Skeletal muscle tissue (tissue), 4 donors: ENCODE measurements around the gene SMC6. TPM values are rescaled to one million over a fixed set of nuclear protein-coding genes. Genes with fewer than 3 reads are reported as not detected.

Source experiments
- H3K27ac ChIP-seq: one replicate; pipeline ENCODE4 v1.7.0; 2013; ENCODE audit warnings: mild to moderate bottlenecking, low read depth, low read length, inconsistent platforms
- H3K27me3 ChIP-seq, 3 donors: one replicate each; pipeline ENCODE4 v1.7.0; 2013; ENCODE audit warnings: low read length in 3 of 3; ENCODE audit not compliant: control insufficient read depth in 3 of 3, insufficient read depth in 3 of 3
- H3K36me3 ChIP-seq, 3 donors: one replicate each; pipeline ENCODE4 v1.7.0; 2013; ENCODE audit warnings: low read length in 3 of 3; ENCODE audit not compliant: control insufficient read depth in 3 of 3, insufficient read depth in 3 of 3
- H3K4me1 ChIP-seq, 3 donors: one replicate each; pipeline ENCODE4 v1.7.0; 2013; ENCODE audit warnings: low read length in 3 of 3, mild to moderate bottlenecking in 3 of 3; ENCODE audit not compliant: control insufficient read depth in 3 of 3, insufficient read depth in 3 of 3
- H3K4me3 ChIP-seq, 3 donors: one replicate each; pipeline ENCODE4 v1.7.0; 2013; ENCODE audit warnings: low read length in 3 of 3
- H3K9ac ChIP-seq, 3 donors: one replicate each; pipeline ENCODE4 v1.7.0; 2013; ENCODE audit warnings: low read length in 3 of 3, mild to moderate bottlenecking in 3 of 3, moderate library complexity in 2 of 3, low read depth in 1 of 3
- H3K9me3 ChIP-seq, 3 donors: one replicate each; pipeline ENCODE4 v1.7.0; 2013; ENCODE audit warnings: low read length in 3 of 3; ENCODE audit not compliant: control insufficient read depth in 3 of 3
- total RNA-seq: library from RNA; depleted of rRNA; stranded (reverse); fragments of >200 nt; gene quantifications from one replicate; pipeline ENCODE4 v1.2.3, GENCODE V29; 2014
- donor health status: Osteomylitis.

Gene SMC6
- total RNA-seq, 1 donor from 2014 or later, result 18.8 TPM

GRCh38 chr2:17690776-17691175 lies 62.8 kb downstream of the SMC6 start:
- no peak overlapping the region for H3K9ac ChIP-seq
- H3K4me1 ChIP-seq, result no peaks in the 10 kb centered on the region
- no peak overlapping the region for H3K4me3 ChIP-seq
- no peak overlapping the region for H3K27ac ChIP-seq
- H3K27me3 ChIP-seq, result no peaks in the 10 kb centered on the region
- peaks cover 3 to 38% (median 33%) of the 10 kb centered on the region in 3 donors for H3K36me3 ChIP-seq
- H3K9me3 ChIP-seq, result no peaks in the 10 kb centered on the region

DNA sequence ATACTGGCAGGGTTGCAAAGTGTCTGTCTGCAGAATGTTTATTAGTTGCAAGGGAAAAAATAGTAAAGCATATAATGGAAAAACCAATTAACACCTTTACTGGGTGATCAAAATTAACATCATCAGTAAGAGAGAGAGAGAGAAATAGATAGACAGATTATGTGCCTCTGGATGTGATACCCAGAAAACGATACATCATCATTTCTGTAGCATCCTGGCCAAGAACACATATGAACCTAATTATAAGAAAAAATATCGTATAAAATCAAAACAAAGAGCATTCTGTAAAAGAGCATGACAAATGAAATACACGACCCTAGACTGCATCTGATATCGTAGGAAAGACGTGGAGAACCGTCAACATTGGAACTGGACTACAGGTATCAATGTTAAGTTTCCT lies 64.6 kb downstream of the SMC6 start:
- no peaks in the 10 kb centered on the region for H3K27me3 ChIP-seq
- H3K9me3 ChIP-seq, result no peaks in the 10 kb centered on the region
- H3K4me1 ChIP-seq, result no peaks in the 10 kb centered on the region
- no peak overlapping the region for H3K4me3 ChIP-seq
- no peak overlapping the region for H3K9ac ChIP-seq
- H3K27ac ChIP-seq, result no peak overlapping the region
- peaks cover 2 to 23% (median 21%) of the 10 kb centered on the region in 3 donors for H3K36me3 ChIP-seq

DNA sequence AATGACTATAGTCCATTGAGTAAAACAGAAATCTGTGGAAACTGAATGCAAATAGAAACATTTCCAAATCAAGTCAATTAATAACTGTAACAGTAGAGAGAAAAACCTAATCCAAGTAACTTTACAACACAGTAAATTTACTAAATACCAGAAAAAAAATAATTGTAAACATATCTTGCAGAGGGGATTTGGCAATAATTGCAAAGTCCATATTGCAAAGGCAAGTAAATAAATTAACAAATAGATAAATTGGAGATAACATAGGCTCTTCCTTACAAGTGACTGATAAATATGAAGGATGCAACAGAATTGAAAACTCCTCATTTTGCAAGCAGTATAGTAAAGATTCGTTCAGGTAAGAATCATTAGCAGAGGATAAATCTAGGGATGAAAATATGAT lies 65.0 kb downstream of the SMC6 start:
- Histone ChIP-seq H3K4me1 (no peaks in the 10 kb centered on the region), H3K9me3 (no peaks in the 10 kb centered on the region)

GRCh38 chr2:17683981-17684380 lies 69.6 kb downstream of the SMC6 start:
- H3K4me1 ChIP-seq, result no peaks in the 10 kb centered on the region
- no peak overlapping the region for H3K9ac ChIP-seq
- no peaks in the 10 kb centered on the region for H3K27me3 ChIP-seq
- no peaks in the 10 kb centered on the region for H3K9me3 ChIP-seq
- H3K36me3 ChIP-seq, result peaks cover 2 to 27% (median 16%) of the 10 kb centered on the region in 3 donors
- no peak overlapping the region for H3K4me3 ChIP-seq
- no peak overlapping the region for H3K27ac ChIP-seq

More for the DNA sequence above, 65.0 kb downstream of the SMC6 start:
- Histone ChIP-seq H3K9ac (no peak overlapping the region), H3K4me3 (no peak overlapping the region), H3K27ac (no peak overlapping the region), H3K36me3 (peaks cover 0 to 22% (median 17%) of the 10 kb centered on the region in 3 donors), H3K27me3 (no peaks in the 10 kb centered on the region)

GRCh38 chr2:17682098-17682857 lies 71.3 kb downstream of the SMC6 start:
- H3K9me3 ChIP-seq, result no peaks in the 10 kb centered on the region
- peak overlapping the region in 1 of 3 donors; percentile 12 for H3K9ac ChIP-seq
- H3K27me3 ChIP-seq, result no peaks in the 10 kb centered on the region
- no peaks in the 10 kb centered on the region for H3K4me1 ChIP-seq
- peaks cover 2 to 21% (median 12%) of the 10 kb centered on the region in 3 donors for H3K36me3 ChIP-seq
- no peak overlapping the region for H3K4me3 ChIP-seq
- H3K27ac ChIP-seq, result no peak overlapping the region

GRCh38 chr2:17680119-17680518 lies 73.5 kb downstream of the SMC6 start:
- no peaks in the 10 kb centered on the region for H3K4me1 ChIP-seq
- no peak overlapping the region for H3K4me3 ChIP-seq
- H3K27ac ChIP-seq, result no peak overlapping the region
- no peaks in the 10 kb centered on the region for H3K27me3 ChIP-seq
- no peak overlapping the region for H3K9ac ChIP-seq
- no peaks in the 10 kb centered on the region for H3K9me3 ChIP-seq
- peaks cover 2 to 24% (median 11%) of the 10 kb centered on the region in 3 donors for H3K36me3 ChIP-seq

DNA sequence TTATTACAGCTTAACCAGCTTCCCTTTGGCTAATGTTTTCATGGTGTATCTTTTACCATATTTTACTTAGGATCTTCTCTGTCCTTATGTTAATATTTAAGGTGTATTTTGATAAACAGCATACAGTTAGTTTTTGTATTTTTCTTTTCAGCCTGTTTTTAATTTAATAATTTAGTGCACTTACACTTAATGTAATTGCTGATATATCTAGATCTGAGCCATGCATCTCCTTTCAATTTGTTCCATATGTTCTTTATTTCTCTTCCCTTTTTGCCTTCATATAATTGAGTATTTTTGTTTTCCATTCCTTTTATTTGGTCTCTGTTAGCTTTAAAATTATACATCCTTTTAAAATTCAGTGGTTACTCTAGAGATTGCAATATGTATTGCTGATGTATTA lies 78.8 kb downstream of the SMC6 start:
- Histone ChIP-seq H3K4me3 (no peak overlapping the region), H3K9me3 (no peaks in the 10 kb centered on the region), H3K36me3 (peaks cover 0 to 14% (median 7%) of the 10 kb centered on the region in 3 donors), H3K9ac (no peak overlapping the region), H3K27me3 (no peaks in the 10 kb centered on the region), H3K27ac (no peak overlapping the region), H3K4me1 (no peaks in the 10 kb centered on the region)

GRCh38 chr2:17672583-17673317 lies 80.9 kb downstream of the SMC6 start:
- Histone ChIP-seq H3K27me3 (no peaks in the 10 kb centered on the region), H3K4me1 (no peaks in the 10 kb centered on the region), H3K9ac (no peak overlapping the region), H3K4me3 (no peak overlapping the region), H3K9me3 (no peaks in the 10 kb centered on the region), H3K36me3 (peaks cover 7 to 27% (median 21%) of the 10 kb centered on the region in 3 donors), H3K27ac (no peak overlapping the region)

DNA sequence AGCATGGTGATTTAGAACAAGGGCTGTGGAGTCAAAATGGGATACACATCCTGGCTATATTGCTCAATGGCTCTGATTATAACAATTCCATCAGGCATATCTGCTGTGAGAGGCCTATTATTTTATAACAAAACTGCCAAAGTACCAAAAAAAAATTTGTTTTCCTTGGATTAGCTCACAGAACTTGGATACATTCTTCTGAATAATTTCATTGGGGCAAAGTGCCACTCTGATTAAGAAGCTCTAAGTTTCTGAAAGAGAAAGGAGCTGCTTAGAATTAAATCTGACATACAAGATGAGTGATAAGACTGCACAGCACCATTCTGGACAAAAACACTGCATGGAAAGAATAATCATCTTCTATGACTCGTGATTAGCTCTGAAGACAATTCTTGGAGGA lies 85.7 kb downstream of the SMC6 start:
- Histone ChIP-seq H3K27me3 (no peaks in the 10 kb centered on the region), H3K36me3 (peaks cover 10 to 31% (median 29%) of the 10 kb centered on the region in 3 donors)

GRCh38 chr2:17664534-17664933 lies 89.1 kb downstream of the SMC6 start:
- Histone ChIP-seq H3K4me3 (no peak overlapping the region), H3K9me3 (no peaks in the 10 kb centered on the region), H3K27me3 (no peaks in the 10 kb centered on the region), H3K36me3 (peaks cover 10 to 31% (median 23%) of the 10 kb centered on the region in 3 donors), H3K27ac (no peak overlapping the region), H3K9ac (no peak overlapping the region), H3K4me1 (no peaks in the 10 kb centered on the region)

More for the DNA sequence above, 85.7 kb downstream of the SMC6 start:
- no peak overlapping the region for H3K27ac ChIP-seq
- H3K9ac ChIP-seq, result no peak overlapping the region
- no peak overlapping the region for H3K4me3 ChIP-seq
- H3K4me1 ChIP-seq, result no peaks in the 10 kb centered on the region
- H3K9me3 ChIP-seq, result no peaks in the 10 kb centered on the region
